ENCODE results near the gene VAV3. TPM values are rescaled to one million over a fixed set of nuclear protein-coding genes. Genes with fewer than 3 reads are reported as not detected.
A peak's percentile ranks its signal among the peaks of the same experiment; 100 is the strongest.
"Not testable (repeated sequence)": the region's sequence is repeated elsewhere in the genome, so short reads cannot be mapped to it uniquely, and the experiment has no call there.

The VAV3 gene
- total RNA-seq, 1 donor from 2014 or later = 1.4 TPM

- DNase-seq (ENCODE audit: low read depth) = not testable (repeated sequence)
Observed at GRCh38 chr1:107844541-107845194, 120.3 kb downstream of the VAV3 start.

GRCh38 chr1:107843989-107844388 lies 121.0 kb downstream of the VAV3 start:
- no peak for DNase-seq (ENCODE audit: low read depth)

- DNase-seq (ENCODE audit: low read depth) = no peak
Observed at GRCh38 chr1:107842241-107842640, 122.7 kb downstream of the VAV3 start.

- no peak for DNase-seq (ENCODE audit: low read depth)
Observed at GRCh38 chr1:107840725-107841124, 124.3 kb downstream of the VAV3 start.

GRCh38 chr1:107838056-107838455 lies 126.9 kb downstream of the VAV3 start:
- no peak for DNase-seq (ENCODE audit: low read depth)

- no peak for DNase-seq (ENCODE audit: low read depth)
Observed at GRCh38 chr1:107835151-107835670, 129.8 kb downstream of the VAV3 start.

GRCh38 chr1:107833061-107833460 lies 131.9 kb downstream of the VAV3 start:
- peak; percentile 19 for DNase-seq (ENCODE audit: low read depth)

GRCh38 chr1:107831921-107832320 lies 133.1 kb downstream of the VAV3 start:
- no peak for DNase-seq (ENCODE audit: low read depth)

- DNase-seq (ENCODE audit: low read depth) = no peak
Observed at GRCh38 chr1:107830526-107830925, 134.5 kb downstream of the VAV3 start.

GRCh38 chr1:107830075-107830474 lies 134.9 kb downstream of the VAV3 start:
- no peak for DNase-seq (ENCODE audit: low read depth)

- peak; percentile 32 for DNase-seq (ENCODE audit: low read depth)
Observed at GRCh38 chr1:107829036-107829770, 135.8 kb downstream of the VAV3 start.

GRCh38 chr1:107824946-107825345 lies 140.0 kb downstream of the VAV3 start:
- DNase-seq (ENCODE audit: low read depth) = no peak

- DNase-seq (ENCODE audit: low read depth) = peak; percentile 19
Observed at GRCh38 chr1:107821340-107821739, 143.6 kb downstream of the VAV3 start.

GRCh38 chr1:107820801-107821200 lies 144.2 kb downstream of the VAV3 start:
- no peak for DNase-seq (ENCODE audit: low read depth)

GRCh38 chr1:107817935-107818334 lies 147.0 kb downstream of the VAV3 start:
- no peak for DNase-seq (ENCODE audit: low read depth)

- no peak for DNase-seq (ENCODE audit: low read depth)
Observed at GRCh38 chr1:107817206-107817605, 147.8 kb downstream of the VAV3 start.

GRCh38 chr1:107810291-107810951 lies 154.6 kb downstream of the VAV3 start:
- no peak for DNase-seq (ENCODE audit: low read depth)

GRCh38 chr1:107807855-107808254 lies 157.1 kb downstream of the VAV3 start:
- DNase-seq (ENCODE audit: low read depth) = no peak

GRCh38 chr1:107807405-107807804 lies 157.6 kb downstream of the VAV3 start:
- no peak for DNase-seq (ENCODE audit: low read depth)

GRCh38 chr1:107806902-107807301 lies 158.1 kb downstream of the VAV3 start:
- no peak for DNase-seq (ENCODE audit: low read depth)

GRCh38 chr1:107804741-107805140 lies 160.2 kb downstream of the VAV3 start:
- DNase-seq (ENCODE audit: low read depth) = no peak

- no peak for DNase-seq (ENCODE audit: low read depth)
Observed at GRCh38 chr1:107804134-107804533, 160.8 kb downstream of the VAV3 start.
